Activated naive CD4-positive, alpha-beta T cell treated with anti-CD3 and anti-CD28 coated beads, Interleukin-2, amount 50 U/mL, for 72 hours (primary cell): Measurements from ENCODE around the gene BTAF1. TPM values are rescaled to one million over a fixed set of nuclear protein-coding genes. Genes with fewer than 3 reads are reported as not detected.

Experiments
- ATAC-seq, 2 donors: fragments of 150-1000 bp; cut with Tn5 transposase; 2 replicates each; pipeline ENCODE4 v1.10.0; 2021; ENCODE audit warnings: mild to moderate bottlenecking in 2 of 2, moderate library complexity in 2 of 2
- DNase-seq, 2 donors: peaks; one replicate each; pipeline ENCODE4 v3.0.0; 2021 to 2022; ENCODE audit warnings: low spot score in 2 of 2
- H3K27ac Mint-ChIP-seq, 2 donors: one replicate each; pipeline ENCODE4 v1.8.0; 2022; ENCODE audit warnings: mild to moderate bottlenecking in 2 of 2, mixed read lengths in 2 of 2
- H3K36me3 Mint-ChIP-seq, 2 donors: one replicate each; pipeline ENCODE4 v1.8.0; 2022; ENCODE audit warnings: mixed read lengths in 2 of 2
- H3K9me3 Mint-ChIP-seq, 2 donors: one replicate each; pipeline ENCODE4 v1.8.0; 2022; ENCODE audit warnings: mixed read lengths in 2 of 2
- total RNA-seq, 2 donors: library from RNA; stranded (reverse); gene quantifications; one replicate each; pipeline ENCODE4 v1.2.3, GENCODE V29; 2022

The BTAF1 gene
- total RNA-seq, 2 donors from 2014 or later = 72.9 to 74.2 TPM

- ATAC-seq = no peak
- no peaks in the 10 kb centered on the region for H3K36me3 Mint-ChIP-seq
- H3K27ac Mint-ChIP-seq = no peak overlapping the region
- no peaks in the 10 kb centered on the region for H3K9me3 Mint-ChIP-seq
- DNase-seq = no peak
These were observed 129.2 kb downstream of the BTAF1 start for GRCh38 chr10:92052741-92053140.

GRCh38 chr10:92054807-92055206 is 131.2 kb downstream of the BTAF1 start:
- Mint-ChIP-seq H3K9me3 (no peaks in the 10 kb centered on the region), H3K27ac (no peak overlapping the region), H3K36me3 (no peaks in the 10 kb centered on the region)
- ATAC-seq = no peak
- no peak for DNase-seq

GRCh38 chr10:92062273-92062672 is 138.7 kb downstream of the BTAF1 start:
- Mint-ChIP-seq H3K36me3 (no peaks in the 10 kb centered on the region), H3K27ac (no peak overlapping the region), H3K9me3 (no peaks in the 10 kb centered on the region)
- no peak for ATAC-seq
- no peak for DNase-seq

- Mint-ChIP-seq H3K36me3 (no peaks in the 10 kb centered on the region), H3K9me3 (no peaks in the 10 kb centered on the region), H3K27ac (no peak overlapping the region)
- DNase-seq (no peak), ATAC-seq (no peak)
These were observed 140.9 kb downstream of the BTAF1 start for GRCh38 chr10:92064506-92064905.

GRCh38 chr10:92066386-92066785 is 142.8 kb downstream of the BTAF1 start:
- ATAC-seq = no peak
- no peak for DNase-seq
- no peak overlapping the region for H3K27ac Mint-ChIP-seq
- no peaks in the 10 kb centered on the region for H3K9me3 Mint-ChIP-seq
- no peaks in the 10 kb centered on the region for H3K36me3 Mint-ChIP-seq

DNA sequence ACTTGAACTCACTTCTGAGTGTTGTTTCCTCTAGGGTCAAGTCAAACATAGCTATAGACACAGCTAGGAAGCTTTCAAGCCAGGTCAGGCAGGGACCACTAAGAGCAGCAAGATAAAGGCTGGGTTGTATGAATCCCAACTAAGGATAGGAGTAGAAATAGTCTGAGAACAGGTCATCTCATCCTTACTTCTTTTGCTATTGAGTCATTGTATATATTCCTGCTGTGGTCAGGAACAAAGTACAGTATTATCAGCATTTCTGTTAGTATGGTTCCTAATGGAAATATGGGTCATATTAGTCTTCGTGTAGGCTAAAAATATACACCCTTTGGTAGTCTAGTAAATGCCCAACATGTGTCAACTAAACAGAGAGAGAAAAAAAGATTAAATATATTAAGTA is 145.3 kb downstream of the BTAF1 start:
- Mint-ChIP-seq H3K9me3 (no peaks in the 10 kb centered on the region), H3K36me3 (no peaks in the 10 kb centered on the region), H3K27ac (no peak overlapping the region)
- DNase-seq = no peak
- ATAC-seq = no peak

- Mint-ChIP-seq H3K9me3 (no peaks in the 10 kb centered on the region), H3K27ac (no peak overlapping the region), H3K36me3 (no peaks in the 10 kb centered on the region)
- DNase-seq (no peak), ATAC-seq (no peak)
These were observed 150.7 kb downstream of the BTAF1 start for GRCh38 chr10:92074126-92074887.

DNA sequence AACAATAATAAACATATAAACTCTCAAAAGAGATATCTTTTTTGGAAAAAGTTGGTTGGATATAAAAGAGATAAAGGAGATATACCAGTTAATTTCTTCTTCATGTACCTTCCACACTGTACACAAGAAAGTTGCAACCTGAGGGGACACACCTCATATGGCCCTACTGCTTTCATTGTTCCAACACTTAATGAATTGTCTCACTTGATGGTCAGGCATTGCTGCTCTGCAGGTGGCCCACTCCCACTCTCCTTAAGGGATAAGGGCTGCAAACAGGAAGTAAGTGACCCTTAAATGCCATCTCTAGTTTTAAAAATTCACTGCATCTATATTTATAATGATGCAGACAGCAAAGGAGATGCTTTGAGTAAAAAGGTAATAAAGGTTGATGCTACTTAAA is 152.3 kb downstream of the BTAF1 start:
- Mint-ChIP-seq H3K36me3 (no peaks in the 10 kb centered on the region), H3K9me3 (no peaks in the 10 kb centered on the region), H3K27ac (no peak overlapping the region)
- DNase-seq (no peak), ATAC-seq (no peak)

- Mint-ChIP-seq H3K9me3 (no peaks in the 10 kb centered on the region), H3K36me3 (no peaks in the 10 kb centered on the region), H3K27ac (peak overlapping the region in 1 of 2 donors; percentile 12)
- DNase-seq = no peak
- no peak for ATAC-seq
These were observed 153.2 kb downstream of the BTAF1 start for GRCh38 chr10:92076722-92077121.

DNA sequence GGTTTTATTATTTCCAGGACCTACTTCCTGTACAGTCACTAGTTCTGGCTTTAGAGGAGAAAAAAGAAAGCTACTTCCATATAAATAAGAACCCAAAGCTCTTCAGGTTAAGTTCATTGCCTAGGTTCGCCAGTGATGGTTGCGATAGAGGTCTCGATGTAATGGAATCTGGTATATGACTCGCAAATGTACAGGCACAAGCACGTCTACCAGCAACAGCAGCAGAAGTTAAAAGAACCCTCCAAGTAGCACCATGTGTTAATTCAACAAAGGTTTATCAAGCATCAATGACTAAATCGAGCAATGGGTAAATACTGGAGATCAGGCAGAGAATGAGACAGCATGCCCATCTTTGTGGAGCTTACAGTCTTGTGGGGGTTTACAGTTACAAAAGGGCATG is 155.4 kb downstream of the BTAF1 start:
- no peaks in the 10 kb centered on the region for H3K9me3 Mint-ChIP-seq
- no peaks in the 10 kb centered on the region for H3K36me3 Mint-ChIP-seq
- no peak for ATAC-seq
- DNase-seq = no peak
- H3K27ac Mint-ChIP-seq = no peak overlapping the region

Other genes with a start within 250 kb of the BTAF1 start
- gene TNKS2, start 125.3 kb upstream of the BTAF1 start, total RNA-seq = 10 to 100 TPM; 41.6 to 44.9 TPM
- 1 to 10 TPM in 1 of 2 donors, under 1 TPM in 1; 0.25 to 1.5 TPM for gene FGFBP3, start 14.3 kb upstream of the BTAF1 start, total RNA-seq